HG03039 (cell line): ENCODE data around the gene PTPN13.

Experiments used
- ATAC-seq: cut with Tn5 transposase; IDR thresholded peaks from one replicate; pipeline ENCODE4 v1.9.1; 2021; ENCODE audit warnings: mild to moderate bottlenecking, moderate library complexity; ENCODE audit not compliant: unreplicated experiment

PTPN13 gene

DNA sequence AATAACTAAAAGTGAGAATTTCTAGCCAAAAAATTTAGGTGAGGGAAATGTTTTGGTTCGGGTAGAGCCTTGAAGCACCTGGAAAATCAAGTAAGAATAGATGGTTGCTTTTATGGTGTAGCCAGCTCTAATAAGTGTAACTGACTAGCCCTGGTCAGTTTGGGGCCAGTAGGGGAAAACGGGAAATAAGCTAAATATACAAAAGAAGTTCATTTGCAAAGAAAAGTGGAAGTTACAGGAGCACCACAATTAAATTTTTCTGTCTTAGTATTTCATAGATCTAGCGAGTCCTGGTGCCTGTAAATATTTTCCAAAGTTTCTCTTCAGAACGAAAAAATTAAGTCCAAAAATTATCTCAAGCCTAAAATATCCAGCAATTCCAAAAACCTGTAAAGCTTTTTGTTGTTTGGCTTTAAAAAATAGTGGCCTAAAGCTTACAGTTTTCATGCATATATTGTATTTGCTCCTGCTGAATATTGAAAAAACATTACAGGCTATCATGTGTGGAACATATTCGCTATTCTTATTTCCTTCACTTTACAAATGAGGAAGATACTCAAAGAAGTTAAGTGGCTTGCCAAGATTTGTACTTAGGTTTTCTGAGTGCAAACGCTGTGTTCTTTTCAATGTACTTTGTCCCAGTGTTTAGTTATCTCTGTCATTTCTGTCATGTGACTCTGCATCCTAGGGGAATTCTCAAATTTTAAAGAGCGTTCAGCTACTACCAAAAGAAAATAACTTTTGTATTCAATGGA is 7.3 kb upstream of the PTPN13 start:
- no peak for ATAC-seq

DNA sequence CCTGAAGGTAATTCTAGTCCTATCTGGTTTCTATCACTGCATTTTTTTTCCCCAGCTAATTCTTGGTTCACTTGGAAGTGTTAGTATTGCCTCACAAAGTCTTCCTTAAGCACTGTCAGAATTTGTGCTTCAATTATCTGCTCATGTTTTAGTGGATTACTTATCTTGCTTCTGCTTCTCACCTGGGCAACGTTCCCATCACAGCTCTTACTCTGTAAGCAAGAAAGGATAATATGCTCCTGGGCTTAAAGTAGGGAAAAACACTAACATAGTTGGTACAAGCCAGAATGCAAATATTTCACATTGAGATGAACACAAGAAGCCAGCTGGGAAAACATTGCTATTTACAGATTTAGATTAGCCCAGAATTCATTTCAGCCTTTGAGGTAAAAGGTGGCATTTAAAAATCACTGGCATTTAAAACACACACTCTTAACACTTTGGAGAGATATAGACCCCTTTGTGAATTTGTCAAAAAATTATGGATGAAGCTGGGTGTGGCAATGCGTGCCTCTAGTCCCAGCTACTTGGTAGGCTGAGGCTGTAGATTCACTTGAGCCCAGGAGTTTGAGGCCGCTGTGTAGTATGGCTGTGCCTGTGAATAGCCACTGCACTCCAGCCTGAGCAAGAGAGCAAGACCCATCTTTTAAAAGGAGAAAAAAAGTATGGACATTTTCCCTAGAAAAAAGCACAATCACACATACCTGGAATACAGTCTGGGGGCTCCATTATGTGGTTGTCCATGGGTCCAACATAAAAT is 6.6 kb upstream of the PTPN13 start:
- no peak for ATAC-seq

DNA sequence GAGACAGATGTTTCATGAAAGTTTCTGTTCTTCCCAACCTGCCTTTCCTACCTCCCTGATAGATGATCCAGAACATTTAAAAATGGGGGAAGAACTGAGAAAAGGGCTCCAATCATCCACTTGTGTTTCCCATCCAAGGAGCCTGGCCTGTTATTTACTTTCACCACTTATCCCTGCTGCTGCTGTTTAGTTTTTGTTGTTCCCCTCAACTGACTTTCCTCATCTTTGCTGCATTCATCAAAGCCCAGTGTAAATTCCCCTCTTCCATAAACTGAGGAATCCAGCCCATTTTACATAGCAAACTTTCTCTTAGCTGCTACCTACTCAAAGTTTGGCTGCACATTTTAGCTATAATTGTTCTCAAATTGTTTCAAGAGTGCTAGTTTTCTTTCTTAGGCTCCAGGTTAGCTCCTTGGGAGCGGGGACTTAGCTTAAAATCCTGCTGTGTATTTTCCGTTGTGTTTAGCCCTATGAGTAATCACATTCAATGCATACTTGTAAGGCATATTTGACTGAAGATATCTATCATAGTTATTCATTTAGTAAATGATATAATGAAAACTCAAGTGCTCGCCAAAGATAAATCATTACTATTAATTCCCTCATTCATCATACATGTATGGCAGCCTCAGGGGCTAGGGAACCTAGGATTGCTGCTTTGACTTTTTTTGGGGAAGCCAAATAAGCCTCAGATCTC is 1.4 kb upstream of the PTPN13 start:
- ATAC-seq = no peak

DNA sequence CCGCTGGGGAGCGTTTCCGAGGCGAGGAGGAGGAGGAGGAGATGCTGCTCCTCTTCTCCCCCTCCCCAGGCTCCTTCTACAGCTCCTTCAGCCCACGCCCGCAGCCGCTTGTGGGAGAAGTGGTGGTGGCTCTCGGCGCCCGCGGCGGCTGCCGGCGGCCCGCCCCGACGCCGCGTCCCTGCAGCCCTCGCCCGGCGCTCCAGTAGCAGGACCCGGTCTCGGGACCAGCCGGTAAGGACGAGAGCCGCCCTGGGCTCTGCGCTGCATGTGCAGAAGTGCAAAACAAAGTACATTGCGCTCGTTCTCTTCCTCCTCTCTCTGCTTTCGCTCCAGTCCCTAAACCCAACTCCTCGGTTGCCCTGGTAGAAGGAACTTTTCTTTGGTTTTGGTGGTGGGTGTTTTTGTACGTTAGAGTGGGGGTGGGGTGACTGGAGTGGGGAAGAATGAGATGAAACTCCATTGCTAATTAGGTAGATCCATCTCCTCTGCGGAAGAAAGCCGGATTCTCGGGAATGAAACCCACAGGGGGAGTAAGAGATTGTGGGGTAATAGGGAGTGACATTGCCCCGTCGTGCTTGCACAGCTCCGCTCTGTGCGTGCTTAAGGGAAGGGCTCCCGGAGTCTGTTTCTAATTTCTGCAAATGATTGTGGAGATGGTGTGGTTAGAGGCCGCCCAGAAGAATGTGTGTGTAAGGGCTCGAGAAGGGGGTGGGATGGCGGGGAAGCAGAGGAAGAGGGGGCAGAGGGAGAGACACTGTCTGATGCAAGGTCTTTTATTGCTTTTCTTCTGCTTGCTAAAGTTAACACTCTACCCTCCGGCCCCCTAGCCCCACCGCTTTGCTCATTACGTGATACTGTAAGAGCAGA is 677 bp downstream of the PTPN13 start:
- ATAC-seq = peak; percentile 17

DNA sequence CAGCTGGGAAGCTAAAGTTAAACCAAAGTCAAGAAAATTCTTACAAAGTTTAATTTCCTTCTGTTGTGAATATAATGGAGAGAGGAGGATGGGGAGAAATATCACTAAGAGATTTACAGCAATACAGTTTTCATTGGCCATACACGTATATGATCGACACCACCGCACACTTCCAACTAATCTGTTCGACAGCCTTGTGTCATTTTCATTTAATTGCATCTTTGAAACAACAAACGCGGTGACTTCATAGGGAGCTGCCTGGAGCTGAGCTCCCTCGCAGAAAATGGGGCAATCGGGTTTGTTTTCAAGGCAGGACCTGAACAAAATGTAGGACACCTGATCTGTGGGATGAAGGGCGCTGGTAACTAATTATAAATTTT is 1.3 kb downstream of the PTPN13 start:
- no peak for ATAC-seq

DNA sequence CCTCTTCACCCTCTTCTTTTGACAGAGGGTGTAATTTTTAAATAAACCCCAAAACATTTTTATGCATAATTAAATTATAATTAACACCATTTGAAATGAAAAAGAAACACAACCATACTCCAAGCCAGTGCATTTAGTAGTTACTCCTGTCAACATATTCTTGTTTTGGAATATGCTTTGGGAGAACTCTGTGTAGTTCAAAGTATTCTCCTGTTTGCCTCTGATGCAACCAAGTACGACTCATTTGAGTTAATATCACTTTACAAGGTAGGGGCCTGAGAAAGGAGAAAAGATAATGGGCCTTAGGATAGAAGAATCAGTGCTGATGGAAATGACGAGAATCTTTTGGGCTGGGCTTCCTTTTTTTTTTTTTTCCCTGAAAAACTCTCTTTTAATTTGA is 2.7 kb downstream of the PTPN13 start:
- no peak for ATAC-seq

DNA sequence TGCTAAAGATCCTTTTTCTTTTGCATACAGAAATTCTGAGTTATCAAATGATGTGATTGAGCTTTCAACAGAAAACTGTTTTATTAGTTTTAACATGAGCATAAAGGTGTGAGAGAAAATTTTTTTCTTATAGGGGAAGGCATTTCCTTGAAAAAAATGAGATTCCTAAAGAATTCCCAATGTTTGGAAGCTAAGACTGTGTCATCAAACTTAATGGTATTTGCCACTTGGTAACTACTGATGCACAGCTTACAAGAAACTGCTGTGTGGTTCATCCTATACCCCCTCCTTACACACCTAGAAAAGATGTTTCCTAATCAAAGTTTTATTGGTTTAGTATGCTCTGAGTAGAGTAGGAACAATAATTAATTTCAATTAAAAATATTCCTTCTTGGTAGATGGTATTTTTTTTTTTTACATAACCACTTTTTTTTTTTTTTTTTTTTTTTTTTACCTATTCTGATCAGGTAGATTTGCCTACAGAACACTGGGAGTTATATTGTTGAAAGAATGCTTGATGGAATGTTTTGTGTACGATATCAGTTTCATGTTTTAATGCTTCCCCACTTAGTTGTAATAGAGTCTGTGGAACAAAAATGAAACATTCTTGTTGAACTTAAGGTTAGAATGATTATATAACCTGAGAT is 6.0 kb downstream of the PTPN13 start:
- ATAC-seq = no peak

DNA sequence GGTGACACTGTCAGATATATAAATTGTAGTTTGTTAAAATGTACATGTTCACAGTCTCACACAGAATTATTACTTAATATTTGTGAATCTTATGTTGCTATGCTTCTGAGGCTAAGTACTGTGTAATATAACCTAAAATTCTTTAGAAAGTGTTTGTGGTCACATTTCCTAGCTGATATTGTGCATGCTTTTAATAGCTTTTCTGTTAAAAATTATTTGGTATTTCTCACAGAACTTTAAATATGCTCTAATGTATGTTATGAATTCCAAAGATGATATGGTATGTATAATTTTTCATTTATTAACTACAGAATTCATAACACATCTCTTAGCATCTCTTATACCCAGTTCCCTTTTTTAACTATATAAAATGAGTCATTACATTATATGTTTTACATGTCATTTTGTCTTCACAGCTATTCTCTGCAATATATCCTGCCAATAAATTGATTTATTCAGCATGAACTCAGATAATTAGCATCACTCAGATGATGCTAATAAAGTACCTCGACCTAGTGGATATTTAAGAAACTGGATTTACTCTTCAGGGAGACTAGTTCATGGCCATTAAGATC is 9.3 kb downstream of the PTPN13 start:
- ATAC-seq = no peak

DNA sequence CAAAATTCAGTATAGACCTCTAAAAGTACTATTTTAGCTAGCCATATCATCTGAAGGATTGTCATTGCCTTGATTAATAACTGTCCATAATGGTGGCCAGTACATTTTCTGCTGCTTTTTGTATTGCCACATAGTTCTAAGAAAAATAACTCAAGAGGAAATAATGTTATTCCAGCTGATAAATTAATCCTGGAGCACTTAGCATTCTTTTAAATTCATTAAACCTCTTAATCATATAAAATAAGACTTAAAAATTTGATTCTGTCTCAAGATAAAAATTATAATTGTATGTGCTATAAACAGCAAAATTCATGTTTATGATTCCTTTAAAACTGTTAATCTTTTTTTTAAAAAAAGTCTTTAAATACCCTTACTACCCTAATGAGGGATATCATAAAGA is 12.7 kb downstream of the PTPN13 start:
- ATAC-seq = no peak

DNA sequence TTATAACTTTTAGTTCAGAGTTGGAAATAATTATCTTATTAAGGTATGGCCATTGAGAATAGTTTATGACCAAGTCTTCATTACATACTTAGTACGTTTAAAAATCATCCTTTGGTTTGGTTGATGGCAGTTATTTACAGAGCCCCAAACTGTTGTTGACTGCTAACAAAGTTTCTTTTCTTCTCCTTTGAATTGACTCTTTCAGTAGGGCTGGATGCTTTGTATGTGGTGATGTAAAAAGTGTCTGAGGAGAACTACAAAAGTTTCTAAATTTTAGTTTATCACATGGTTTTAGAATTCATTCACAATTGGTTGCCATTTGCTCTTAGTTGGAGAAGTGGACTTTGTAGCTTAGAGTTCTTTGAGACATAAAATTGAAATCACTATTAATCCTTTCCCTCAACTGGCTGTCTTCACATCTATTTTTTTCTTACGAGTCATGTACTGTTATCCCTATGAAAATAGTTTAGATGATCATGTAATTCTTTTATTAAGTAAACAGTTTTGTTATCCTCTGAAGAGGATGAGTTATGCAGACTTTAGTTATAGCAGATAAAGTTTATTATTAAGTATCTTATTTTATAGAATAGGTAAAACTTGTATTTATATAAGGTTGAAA is 14.8 kb downstream of the PTPN13 start:
- ATAC-seq = no peak

DNA sequence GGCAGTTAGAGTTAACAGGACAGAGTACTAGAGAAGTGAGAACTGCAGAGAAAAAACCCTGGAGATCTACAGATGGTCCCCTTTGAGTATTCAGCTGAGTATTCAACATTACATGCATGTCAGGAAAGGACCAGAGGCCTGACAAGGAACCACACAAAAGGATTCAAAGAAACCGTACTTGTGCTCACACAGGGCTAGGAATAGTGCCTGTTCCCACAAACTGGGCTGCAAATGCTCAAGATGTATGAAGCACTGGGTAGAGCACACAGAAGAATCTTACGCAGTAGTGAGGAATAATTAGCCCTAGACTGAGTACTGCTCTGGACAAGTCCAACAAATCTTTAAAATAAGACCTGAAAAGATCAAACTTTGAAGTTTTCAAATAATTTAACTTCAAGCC is 17.6 kb downstream of the PTPN13 start:
- no peak for ATAC-seq

DNA sequence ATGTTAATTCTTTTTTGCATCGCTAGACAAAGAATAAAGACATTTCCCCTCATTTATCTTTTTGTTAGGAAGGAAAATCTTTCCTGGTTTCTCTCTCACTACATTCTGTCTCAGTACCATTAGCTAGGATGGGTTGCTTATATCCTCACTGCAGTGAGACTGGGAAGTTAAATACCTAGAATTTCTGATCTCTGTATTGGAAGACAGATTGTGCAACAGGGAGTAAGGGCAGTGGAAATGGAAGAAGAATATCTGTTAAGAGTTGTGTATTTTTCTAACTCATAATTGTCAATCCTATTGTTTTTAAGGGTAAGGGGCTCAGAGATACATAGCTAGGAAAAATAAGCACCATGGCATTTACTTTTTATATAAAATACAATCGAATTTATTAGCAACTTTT is 19.6 kb downstream of the PTPN13 start:
- no peak for ATAC-seq

DNA sequence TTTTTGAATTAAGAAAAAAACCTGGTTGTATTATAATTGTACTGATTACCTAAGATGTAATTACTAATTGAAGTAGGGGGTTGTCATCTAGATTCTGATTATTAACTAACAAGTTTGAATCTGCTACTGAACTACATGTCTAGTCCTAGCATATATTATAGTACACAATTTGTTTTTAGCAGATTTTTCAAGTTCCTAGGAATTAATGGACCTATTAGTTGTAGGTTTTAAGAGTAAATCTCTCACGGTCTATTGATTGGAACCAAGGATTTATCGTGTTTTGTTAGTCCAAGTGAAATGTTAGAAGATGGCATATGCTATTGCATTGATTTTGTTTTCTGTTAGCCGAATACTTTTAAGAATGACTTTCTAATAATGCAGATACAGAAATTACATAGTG is 20.8 kb downstream of the PTPN13 start:
- no peak for ATAC-seq

DNA sequence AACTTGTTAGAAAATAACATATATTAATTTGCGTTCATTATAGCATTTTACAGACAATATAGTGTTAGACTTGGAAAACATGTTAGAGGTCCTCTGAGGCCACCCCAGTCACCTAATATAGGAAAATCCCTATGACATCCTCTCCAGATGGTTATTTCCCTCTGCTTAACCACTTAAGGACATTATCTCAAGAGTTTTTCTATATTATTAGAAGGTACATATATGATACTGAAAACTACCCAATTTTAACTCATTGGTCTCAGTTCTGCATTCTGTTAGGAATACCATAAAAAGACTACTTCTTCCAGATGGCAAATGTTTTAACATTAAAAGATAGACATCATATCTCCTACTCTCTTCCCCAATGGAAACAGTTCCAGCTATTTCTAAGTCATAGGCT is 21.4 kb downstream of the PTPN13 start:
- no peak for ATAC-seq

DNA sequence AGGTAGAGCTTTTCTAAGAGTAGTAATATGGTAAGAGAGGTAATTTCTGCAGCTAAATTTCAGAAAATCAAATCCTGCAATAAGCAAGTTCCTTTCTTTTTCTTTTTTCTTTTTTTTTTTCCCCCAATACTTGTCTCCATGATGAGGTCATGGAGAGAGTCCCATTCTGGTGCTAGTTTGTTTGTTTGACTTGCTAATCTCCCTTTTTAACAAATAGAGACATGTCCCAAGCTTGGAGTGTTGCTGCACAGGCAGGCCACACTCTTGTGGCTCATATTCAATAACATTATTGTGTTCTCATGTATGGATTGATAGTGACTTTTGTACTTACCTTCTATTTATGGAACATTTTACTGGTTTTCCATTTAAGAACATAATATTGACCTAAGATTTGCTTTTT is 25.5 kb downstream of the PTPN13 start:
- no peak for ATAC-seq

DNA sequence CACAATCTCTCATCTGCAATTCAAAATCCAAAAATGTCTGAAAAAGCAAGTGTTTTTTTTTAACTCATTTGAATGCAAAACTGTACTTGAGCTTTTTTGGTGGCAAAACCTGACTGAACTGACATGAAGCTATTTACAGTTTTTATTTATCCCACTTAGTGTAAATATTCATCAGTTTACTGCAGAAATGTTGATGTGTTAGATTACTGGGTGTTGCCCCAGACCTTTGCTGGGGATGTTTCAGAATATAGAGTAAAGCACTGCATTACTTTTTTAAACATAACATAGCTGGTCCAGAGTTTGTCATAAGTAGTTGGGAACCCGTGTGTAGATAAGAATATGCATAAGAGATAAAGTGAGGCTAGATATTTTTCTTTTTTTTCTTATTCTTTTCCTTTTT is 27.3 kb downstream of the PTPN13 start:
- ATAC-seq = no peak

DNA sequence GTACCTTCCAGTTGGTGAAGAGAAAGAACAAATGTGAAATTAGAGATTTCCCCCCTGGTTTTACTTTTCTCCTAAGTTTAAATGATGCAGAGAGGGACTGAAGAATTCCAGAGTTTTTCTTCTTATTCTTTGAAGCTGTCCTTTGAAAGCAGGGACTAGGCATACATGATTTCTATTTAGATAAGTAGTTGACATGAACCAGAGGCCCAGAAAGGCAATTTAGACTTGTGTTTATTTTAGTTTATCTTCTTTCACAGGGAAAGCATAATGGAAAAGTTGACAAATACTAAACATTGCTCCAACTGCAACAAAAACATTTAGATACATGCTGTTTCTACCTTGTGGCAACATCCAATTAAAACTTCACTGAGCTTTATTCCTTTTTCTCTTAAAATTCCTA is 32.0 kb downstream of the PTPN13 start:
- ATAC-seq = no peak

DNA sequence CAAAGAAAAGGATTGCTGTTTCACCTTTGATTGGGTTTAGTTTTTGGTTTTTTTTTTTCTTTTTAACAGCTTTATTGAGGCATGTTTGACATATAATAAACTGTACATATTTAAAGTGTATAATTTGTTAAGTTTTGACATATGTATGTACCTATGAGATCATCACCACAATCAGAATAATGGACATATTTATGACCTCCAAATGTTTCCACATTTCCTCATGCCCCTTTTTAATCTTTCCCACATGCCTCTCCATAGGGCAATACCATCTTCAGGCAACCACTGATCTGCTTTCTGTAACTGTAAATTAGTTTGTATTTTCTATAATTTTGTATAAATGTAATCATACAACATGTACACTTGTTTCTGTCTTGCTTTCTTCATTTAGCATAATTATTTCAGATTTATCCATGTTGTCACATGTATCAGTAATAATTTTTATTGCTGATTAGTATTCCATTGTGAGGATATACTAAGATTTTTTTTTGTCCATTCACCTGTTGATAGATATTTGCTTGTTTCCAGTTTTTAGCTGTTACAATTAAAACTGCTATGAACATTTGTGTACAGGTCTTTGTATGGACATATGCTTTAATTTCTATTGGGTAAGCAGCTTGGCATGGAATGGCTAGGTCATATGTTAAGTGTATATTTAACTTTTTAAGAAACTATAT is 33.5 kb downstream of the PTPN13 start:
- ATAC-seq = no peak

DNA sequence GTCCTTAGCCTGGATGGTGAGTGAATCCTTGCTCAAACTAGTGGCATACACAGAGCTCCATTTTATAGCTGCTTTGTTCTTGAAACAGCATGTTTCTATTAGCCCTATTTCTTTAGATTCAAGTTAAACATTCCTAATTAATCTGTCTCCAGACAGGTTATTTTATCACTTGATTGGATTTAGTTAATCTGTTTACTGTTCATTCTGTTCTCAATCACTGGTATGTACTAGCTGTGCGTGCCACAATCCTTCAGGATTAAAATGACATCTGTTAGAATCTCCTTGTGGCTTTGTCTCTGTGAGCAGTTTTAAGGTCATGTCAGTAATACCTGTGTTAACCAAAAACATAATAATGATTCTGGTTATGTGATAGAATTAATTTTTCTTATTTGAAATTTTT is 36.5 kb downstream of the PTPN13 start:
- no peak for ATAC-seq
